HEK293 (cell line): Measurements from ENCODE around the gene PROK1.

Experiments
- BCL11A ChIP-seq: fragments of 450-650 bp; formaldehyde crosslinking; IDR thresholded peaks from 2 replicates; pipeline ENCODE4 v1.5.1; 2016; ENCODE audit warnings: low read depth, missing biosample characterization, missing genetic modification characterization
- MZF1 ChIP-seq: fragments of 450-650 bp; formaldehyde crosslinking; IDR thresholded peaks from 2 replicates; pipeline ENCODE4 v1.5.1; 2017; ENCODE audit warnings: missing biosample characterization, missing genetic modification characterization, borderline replicate concordance
- TCF7L2 ChIP-seq: IDR thresholded peaks from 2 replicates; pipeline ENCODE4 v1.6.1; 2011; ENCODE audit warnings: low read depth, mild to moderate bottlenecking, inconsistent platforms, low read length, moderate library complexity, borderline replicate concordance
- ZNF76 ChIP-seq: fragments of 450-650 bp; formaldehyde crosslinking; IDR thresholded peaks from 2 replicates; pipeline ENCODE4; 2016; ENCODE audit warnings: low read depth, missing biosample characterization, missing genetic modification characterization, borderline replicate concordance
- TF ChIP-seq, protein P1 (sequence below): fragments of 450-650 bp; formaldehyde crosslinking; IDR thresholded peaks from 2 replicates; pipeline ENCODE4; 2016; ENCODE audit warnings: missing biosample characterization, missing genetic modification characterization
- TF ChIP-seq, protein P2 (sequence below): fragments of 450-650 bp; formaldehyde crosslinking; IDR thresholded peaks from 2 replicates; pipeline ENCODE4 v1.5.1; 2016; ENCODE audit warnings: missing biosample characterization, missing genetic modification characterization
- TF ChIP-seq, protein P3 (sequence below): fragments of 450-650 bp; formaldehyde crosslinking; IDR thresholded peaks from 2 replicates; pipeline ENCODE4 v1.5.1; 2016; ENCODE audit warnings: missing biosample characterization, missing genetic modification characterization
- TF ChIP-seq, protein P4 (sequence below): fragments of 450-650 bp; formaldehyde crosslinking; IDR thresholded peaks from 2 replicates; pipeline ENCODE4 v1.5.1; 2016; ENCODE audit warnings: missing biosample characterization, missing genetic modification characterization, low read depth

DNA sequence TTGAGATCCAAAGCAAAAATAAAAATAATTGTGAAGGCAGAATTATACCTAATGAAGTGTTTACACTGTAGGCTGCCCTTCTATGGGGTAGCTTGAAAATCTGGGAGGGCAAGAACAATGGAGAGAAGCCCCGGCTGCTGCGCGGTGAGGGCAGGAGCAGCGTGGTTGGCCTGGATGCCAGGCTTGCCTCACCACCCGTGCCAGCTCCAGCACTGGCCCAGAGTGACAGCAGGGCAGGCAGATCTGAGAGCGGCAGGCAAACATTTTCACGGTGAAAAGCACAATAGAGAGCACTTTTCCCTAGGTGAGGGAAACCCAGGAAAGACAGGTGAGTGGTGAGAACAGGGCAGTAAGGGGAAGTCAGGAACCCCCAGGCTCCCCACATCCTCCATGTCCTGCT lies 1.4 kb downstream of the PROK1 start:
- TF ChIP-seq TCF7L2 (no peak), MZF1 (tag by site-specific recombination) (no peak), BCL11A (tag by site-specific recombination) (no peak), ZNF76 (no peak)
- TF ChIP-seq, protein P1, sequence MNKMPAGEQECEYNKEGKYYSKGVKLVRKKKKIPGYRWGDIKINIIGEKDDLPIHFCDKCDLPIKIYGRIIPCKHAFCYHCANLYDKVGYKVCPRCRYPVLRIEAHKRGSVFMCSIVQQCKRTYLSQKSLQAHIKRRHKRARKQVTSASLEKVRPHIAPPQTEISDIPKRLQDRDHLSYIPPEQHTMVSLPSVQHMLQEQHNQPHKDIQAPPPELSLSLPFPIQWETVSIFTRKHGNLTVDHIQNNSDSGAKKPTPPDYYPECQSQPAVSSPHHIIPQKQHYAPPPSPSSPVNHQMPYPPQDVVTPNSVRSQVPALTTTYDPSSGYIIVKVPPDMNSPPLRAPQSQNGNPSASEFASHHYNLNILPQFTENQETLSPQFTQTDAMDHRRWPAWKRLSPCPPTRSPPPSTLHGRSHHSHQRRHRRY (tag by site-specific recombination), result no peak
- TF ChIP-seq, protein P2, sequence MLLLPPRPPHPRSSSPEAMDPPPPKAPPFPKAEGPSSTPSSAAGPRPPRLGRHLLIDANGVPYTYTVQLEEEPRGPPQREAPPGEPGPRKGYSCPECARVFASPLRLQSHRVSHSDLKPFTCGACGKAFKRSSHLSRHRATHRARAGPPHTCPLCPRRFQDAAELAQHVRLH (tag by site-specific recombination), result no peak
- TF ChIP-seq, protein P3, sequence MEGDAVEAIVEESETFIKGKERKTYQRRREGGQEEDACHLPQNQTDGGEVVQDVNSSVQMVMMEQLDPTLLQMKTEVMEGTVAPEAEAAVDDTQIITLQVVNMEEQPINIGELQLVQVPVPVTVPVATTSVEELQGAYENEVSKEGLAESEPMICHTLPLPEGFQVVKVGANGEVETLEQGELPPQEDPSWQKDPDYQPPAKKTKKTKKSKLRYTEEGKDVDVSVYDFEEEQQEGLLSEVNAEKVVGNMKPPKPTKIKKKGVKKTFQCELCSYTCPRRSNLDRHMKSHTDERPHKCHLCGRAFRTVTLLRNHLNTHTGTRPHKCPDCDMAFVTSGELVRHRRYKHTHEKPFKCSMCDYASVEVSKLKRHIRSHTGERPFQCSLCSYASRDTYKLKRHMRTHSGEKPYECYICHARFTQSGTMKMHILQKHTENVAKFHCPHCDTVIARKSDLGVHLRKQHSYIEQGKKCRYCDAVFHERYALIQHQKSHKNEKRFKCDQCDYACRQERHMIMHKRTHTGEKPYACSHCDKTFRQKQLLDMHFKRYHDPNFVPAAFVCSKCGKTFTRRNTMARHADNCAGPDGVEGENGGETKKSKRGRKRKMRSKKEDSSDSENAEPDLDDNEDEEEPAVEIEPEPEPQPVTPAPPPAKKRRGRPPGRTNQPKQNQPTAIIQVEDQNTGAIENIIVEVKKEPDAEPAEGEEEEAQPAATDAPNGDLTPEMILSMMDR (tag by site-specific recombination), result no peak
- TF ChIP-seq, protein P4, sequence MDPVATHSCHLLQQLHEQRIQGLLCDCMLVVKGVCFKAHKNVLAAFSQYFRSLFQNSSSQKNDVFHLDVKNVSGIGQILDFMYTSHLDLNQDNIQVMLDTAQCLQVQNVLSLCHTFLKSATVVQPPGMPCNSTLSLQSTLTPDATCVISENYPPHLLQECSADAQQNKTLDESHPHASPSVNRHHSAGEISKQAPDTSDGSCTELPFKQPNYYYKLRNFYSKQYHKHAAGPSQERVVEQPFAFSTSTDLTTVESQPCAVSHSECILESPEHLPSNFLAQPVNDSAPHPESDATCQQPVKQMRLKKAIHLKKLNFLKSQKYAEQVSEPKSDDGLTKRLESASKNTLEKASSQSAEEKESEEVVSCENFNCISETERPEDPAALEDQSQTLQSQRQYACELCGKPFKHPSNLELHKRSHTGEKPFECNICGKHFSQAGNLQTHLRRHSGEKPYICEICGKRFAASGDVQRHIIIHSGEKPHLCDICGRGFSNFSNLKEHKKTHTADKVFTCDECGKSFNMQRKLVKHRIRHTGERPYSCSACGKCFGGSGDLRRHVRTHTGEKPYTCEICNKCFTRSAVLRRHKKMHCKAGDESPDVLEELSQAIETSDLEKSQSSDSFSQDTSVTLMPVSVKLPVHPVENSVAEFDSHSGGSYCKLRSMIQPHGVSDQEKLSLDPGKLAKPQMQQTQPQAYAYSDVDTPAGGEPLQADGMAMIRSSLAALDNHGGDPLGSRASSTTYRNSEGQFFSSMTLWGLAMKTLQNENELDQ, result no peak
